Colonic mucosa (tissue), 4 donors: Measurements from ENCODE around the gene KRT84. TPM values are rescaled to one million over a fixed set of nuclear protein-coding genes. Genes with fewer than 3 reads are reported as not detected.

Experiments
- DNase-seq: peaks from one replicate; pipeline ENCODE4 v3.0.0-alpha.2; 2020
- H3K27ac ChIP-seq: fragments of 200-600 bp; one replicate; pipeline ENCODE4 v1.8.0; 2021
- H3K27me3 ChIP-seq: fragments of 200-600 bp; one replicate; pipeline ENCODE4 v1.8.0; 2021
- H3K36me3 ChIP-seq: fragments of 200-600 bp; one replicate; pipeline ENCODE4 v1.8.0; 2021
- H3K4me1 ChIP-seq: fragments of 200-600 bp; one replicate; pipeline ENCODE4 v1.8.0; 2021; ENCODE audit warnings: mild to moderate bottlenecking
- H3K4me3 ChIP-seq: fragments of 200-600 bp; one replicate; pipeline ENCODE4 v1.8.0; 2021
- H3K9ac ChIP-seq, 2 donors: one replicate each; pipeline ENCODE4 v1.7.0; 2013; ENCODE audit warnings: control low read depth in 2 of 2, low read depth in 2 of 2, low read length in 2 of 2
- H3K9me3 ChIP-seq: fragments of 200-600 bp; one replicate; pipeline ENCODE4 v1.8.0; 2021
- intact Hi-C: fragments of 100-400 bp; cut with DNase I; formaldehyde crosslinking; loops from one replicate; pipeline ENCODE4 v1.14.1; 2022
- total RNA-seq, 2 donors: library from RNA; stranded (reverse); fragmentation: NEBNext Ultra II Directional in 1 of 2; extraction: Animal tissue kit (Norgen Biotek cat#: 25700) in 1 of 2; gene quantifications; one replicate each; pipeline ENCODE4 v1.2.1, GENCODE V29; 2021
- TF ChIP-seq, protein P1 (sequence below): fragments of 200-600 bp; IDR thresholded peaks from one replicate; pipeline ENCODE4 v1.8.0; 2022; ENCODE audit warnings: antibody characterized with exemption, mild to moderate bottlenecking
- donor health status: healthy.
- donor health status: DM: no; HTN: no; CAD: no.
- donor health status: DM: no; HTN: no; CAD: no.

Gene KRT84
- total RNA-seq, 2 donors from 2014 or later = not detected

DNA sequence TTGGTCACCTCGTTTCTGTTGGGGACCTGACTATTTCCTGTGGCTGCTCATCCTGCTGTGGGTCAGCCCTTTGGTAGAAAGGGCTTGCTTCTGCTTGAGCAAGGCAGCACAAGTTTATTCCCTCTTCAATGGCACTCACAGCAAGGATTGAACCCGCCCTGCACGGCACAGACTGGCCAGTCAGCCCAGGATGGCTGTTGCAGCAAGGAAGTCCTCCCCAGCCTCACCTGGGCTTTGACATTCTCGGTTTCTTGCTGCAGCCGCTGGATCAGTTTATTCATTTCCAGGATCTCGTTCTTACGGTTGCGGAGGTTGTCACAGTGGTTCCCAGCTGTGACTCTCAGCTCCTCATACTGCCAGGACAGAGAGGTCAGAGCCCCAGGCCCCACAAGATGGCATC lies 11.2 kb upstream of the KRT84 start:
- no peaks in the 10 kb centered on the region for H3K36me3 ChIP-seq
- no peak overlapping the region for H3K9ac ChIP-seq
- DNase-seq = no peak
- H3K27me3 ChIP-seq = no peaks in the 10 kb centered on the region
- TF ChIP-seq, protein P1, sequence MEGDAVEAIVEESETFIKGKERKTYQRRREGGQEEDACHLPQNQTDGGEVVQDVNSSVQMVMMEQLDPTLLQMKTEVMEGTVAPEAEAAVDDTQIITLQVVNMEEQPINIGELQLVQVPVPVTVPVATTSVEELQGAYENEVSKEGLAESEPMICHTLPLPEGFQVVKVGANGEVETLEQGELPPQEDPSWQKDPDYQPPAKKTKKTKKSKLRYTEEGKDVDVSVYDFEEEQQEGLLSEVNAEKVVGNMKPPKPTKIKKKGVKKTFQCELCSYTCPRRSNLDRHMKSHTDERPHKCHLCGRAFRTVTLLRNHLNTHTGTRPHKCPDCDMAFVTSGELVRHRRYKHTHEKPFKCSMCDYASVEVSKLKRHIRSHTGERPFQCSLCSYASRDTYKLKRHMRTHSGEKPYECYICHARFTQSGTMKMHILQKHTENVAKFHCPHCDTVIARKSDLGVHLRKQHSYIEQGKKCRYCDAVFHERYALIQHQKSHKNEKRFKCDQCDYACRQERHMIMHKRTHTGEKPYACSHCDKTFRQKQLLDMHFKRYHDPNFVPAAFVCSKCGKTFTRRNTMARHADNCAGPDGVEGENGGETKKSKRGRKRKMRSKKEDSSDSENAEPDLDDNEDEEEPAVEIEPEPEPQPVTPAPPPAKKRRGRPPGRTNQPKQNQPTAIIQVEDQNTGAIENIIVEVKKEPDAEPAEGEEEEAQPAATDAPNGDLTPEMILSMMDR = no peak
- no peak overlapping the region for H3K4me3 ChIP-seq
- H3K4me1 ChIP-seq = no peaks in the 10 kb centered on the region
- no peaks in the 10 kb centered on the region for H3K9me3 ChIP-seq
- intact Hi-C loops = no loop called here
- no peak overlapping the region for H3K27ac ChIP-seq

DNA sequence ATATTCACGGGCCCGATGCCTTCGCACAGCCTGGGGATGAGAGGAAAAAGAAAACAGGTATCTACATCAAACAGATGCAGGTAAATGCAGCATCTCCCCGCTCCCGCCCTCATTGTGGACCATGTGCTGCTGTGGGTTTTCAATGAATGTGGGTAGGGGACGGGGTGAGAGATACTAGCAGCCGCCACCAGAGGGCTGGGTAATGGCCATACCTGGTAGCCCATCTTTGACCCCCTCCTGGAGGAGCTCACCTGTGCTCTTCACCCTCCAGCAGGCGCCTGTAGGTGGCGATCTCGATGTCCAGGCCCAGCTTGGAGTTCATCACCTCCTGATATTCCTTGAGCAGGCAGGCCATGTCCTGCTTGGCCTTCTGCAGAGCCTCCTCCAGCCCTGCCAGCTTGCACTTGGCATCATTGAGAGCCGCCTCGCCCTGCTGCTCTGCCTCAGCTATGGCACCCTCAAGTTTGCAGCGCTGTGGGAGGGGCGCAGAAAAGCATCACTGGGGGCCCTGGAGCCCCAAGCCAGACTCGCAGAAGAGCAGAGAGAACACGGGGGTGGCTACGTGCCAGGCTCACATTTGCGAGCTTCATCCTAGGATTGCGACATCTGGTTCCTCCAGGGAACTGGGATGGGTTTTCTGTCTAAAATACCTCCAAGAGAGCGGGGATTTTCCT lies 10.4 kb upstream of the KRT84 start:
- TF ChIP-seq, protein P1 = peak; percentile 34

DNA sequence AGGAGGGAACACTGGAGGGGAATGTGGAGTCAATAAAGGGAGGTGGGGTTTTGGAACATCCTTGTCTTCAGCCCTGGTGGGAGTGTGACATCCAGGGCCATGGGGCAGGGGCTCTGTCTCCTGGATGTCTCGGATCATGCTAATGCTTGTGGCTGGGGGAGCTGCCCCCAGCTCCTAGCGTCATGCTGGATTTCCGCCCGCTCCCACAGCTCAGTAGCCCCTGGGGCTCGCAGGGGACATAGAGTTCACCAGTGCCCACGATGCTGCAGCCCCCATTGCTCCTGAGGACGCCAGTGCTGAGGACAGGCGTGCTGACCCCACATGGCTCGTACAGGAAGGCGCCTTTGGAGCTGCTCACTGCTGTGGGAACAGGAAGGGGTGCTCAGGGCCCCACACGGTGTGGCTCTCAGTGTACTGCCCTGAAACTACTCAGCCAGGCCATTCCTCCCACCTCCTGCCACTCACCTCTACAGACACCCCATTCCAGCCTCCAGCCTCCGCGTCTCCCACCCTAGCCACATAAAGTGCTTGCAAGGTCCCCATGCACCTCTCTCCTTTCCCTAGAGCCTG lies 9.5 kb upstream of the KRT84 start:
- no peaks in the 10 kb centered on the region for H3K36me3 ChIP-seq
- no peak overlapping the region for H3K27ac ChIP-seq
- no peak overlapping the region for H3K4me3 ChIP-seq
- TF ChIP-seq, protein P1 = no peak
- H3K4me1 ChIP-seq = no peaks in the 10 kb centered on the region
- no peaks in the 10 kb centered on the region for H3K27me3 ChIP-seq
- intact Hi-C loops = loop anchor here (5.0 kb wide), 1 partner anchor 112 kb away; no protein-coding TSS in a partner anchor
- DNase-seq = no peak
- H3K9ac ChIP-seq = no peak overlapping the region
- H3K9me3 ChIP-seq = no peaks in the 10 kb centered on the region

More for the DNA sequence above, 10.4 kb upstream of the KRT84 start:
- H3K36me3 ChIP-seq = no peaks in the 10 kb centered on the region
- peak; percentile 40 for DNase-seq
- H3K9ac ChIP-seq = no peak overlapping the region
- intact Hi-C loops = no loop called here
- no peak overlapping the region for H3K4me3 ChIP-seq
- no peaks in the 10 kb centered on the region for H3K27me3 ChIP-seq
- no peaks in the 10 kb centered on the region for H3K9me3 ChIP-seq
- H3K4me1 ChIP-seq = no peaks in the 10 kb centered on the region
- H3K27ac ChIP-seq = no peak overlapping the region

DNA sequence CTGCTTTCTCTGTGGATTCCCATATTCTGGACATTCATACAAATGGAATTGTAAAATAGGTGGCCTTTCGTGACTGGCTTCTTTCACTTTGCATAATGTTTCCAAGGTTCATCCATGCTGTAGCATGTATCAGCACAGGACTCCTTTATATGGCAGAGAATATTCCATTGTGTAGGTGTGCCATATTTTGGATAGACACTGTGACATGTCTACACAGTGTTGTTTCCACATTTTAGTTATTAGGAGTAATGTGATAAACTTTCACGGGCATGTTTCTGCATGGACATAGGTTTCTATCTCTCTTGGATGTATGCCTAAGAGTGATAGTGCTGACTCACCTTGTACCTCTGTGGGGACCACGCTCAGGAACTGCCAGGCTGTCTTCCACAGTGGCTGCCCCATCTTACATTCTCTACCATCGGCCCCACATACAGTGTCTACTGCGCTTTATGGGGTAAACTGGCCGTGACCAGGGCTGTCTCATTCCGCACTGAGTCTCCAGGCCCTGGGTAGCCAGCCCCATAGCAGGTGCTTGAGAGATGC lies 7.1 kb upstream of the KRT84 start:
- Histone ChIP-seq H3K9ac (no peak overlapping the region), H3K27me3 (no peaks in the 10 kb centered on the region), H3K36me3 (no peaks in the 10 kb centered on the region), H3K9me3 (no peaks in the 10 kb centered on the region), H3K27ac (no peak overlapping the region), H3K4me3 (no peak overlapping the region), H3K4me1 (no peaks in the 10 kb centered on the region)
- no peak for DNase-seq
- intact Hi-C loops = loop anchor here (5.0 kb wide), 1 partner anchor 115 kb away; no protein-coding TSS in a partner anchor
- TF ChIP-seq, protein P1 = no peak

DNA sequence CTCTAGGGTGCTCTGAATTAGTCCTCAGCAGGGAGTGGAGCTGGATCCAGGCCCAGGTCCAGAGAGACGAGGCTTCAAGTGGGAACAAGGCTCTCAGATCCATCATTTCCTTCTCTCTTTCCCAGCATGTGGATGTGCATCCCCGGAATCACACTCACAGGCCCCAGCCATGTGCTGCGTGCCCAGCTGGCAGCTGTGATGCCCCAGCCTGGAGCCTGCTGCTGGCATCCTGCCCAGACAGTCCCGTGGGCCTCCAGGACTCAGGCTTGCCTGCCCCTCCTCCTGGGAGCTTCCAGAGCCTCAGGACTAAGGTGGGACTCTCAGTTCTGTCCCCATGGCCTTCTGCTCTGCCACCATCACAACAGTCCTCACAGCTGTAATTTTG lies 6.2 kb upstream of the KRT84 start:
- Histone ChIP-seq H3K27me3 (no peaks in the 10 kb centered on the region), H3K9me3 (no peaks in the 10 kb centered on the region), H3K36me3 (no peaks in the 10 kb centered on the region), H3K27ac (no peak overlapping the region), H3K4me1 (no peaks in the 10 kb centered on the region), H3K4me3 (no peak overlapping the region), H3K9ac (no peak overlapping the region)
- TF ChIP-seq, protein P1 = no peak
- intact Hi-C loops = loop anchor here (5.0 kb wide), 1 partner anchor 116 kb away; no protein-coding TSS in a partner anchor
- peak; percentile 36 for DNase-seq
